ENCODE results near the gene RAD51B.

Gene RAD51B

DNA sequence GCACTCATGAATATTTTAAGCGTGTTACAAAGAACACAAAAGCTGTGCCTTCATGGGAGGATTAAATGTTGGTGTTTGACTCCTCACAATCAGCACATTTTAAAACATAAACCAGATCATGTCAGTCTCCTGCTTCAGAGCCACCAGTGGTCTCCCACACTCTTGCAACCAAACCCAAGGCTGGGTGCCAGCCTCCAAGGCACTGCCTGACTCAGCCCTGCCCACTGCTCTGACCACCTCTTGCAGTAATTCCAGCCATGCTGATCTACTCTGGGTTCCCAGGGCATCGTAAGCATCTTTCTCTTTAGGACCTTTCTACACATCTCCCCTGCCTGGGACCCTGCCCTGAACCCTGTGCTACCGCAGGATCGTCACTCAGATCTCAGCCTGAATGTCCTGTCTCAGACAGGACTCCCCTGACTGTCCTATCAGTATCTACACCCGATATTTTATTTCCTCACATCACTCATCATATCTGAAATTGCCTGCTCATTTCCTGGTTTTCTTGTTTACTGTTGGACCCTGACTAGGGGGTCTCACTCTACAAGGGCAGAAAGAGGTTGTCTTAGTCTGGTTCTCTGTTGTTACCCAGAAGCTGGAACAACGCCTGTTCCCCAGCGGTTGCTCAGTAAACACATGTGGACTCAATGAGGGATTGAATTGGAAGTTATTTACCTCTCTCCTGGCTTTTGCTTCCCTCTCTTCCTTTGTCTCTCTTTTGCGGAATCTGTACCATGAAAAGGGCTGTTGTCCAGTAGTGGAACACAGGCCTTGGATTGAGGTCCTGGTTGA is 449.8 kb downstream of the RAD51B start:
- Histone ChIP-seq H2AFZ (no peak overlapping the region), H3K9ac (no peak overlapping the region), H3K27me3 (ENCODE audit: control insufficient read depth, insufficient read depth, low read length) (no peaks in the 10 kb centered on the region), H3K9me3 (ENCODE audit: control insufficient read depth, low read length) (no peaks in the 10 kb centered on the region), H3K4me2 (ENCODE audit: low read length) (no peak overlapping the region), H3K4me3 (ENCODE audit: low read depth, low read length) (no peak overlapping the region), H3K4me1 (no peaks in the 10 kb centered on the region), H3K79me2 (no peaks in the 10 kb centered on the region), H3K36me3 (ENCODE audit: control insufficient read depth, insufficient read depth, low read length) (no peaks in the 10 kb centered on the region), H3K27ac (no peak overlapping the region)
- TF ChIP-seq, protein P1, sequence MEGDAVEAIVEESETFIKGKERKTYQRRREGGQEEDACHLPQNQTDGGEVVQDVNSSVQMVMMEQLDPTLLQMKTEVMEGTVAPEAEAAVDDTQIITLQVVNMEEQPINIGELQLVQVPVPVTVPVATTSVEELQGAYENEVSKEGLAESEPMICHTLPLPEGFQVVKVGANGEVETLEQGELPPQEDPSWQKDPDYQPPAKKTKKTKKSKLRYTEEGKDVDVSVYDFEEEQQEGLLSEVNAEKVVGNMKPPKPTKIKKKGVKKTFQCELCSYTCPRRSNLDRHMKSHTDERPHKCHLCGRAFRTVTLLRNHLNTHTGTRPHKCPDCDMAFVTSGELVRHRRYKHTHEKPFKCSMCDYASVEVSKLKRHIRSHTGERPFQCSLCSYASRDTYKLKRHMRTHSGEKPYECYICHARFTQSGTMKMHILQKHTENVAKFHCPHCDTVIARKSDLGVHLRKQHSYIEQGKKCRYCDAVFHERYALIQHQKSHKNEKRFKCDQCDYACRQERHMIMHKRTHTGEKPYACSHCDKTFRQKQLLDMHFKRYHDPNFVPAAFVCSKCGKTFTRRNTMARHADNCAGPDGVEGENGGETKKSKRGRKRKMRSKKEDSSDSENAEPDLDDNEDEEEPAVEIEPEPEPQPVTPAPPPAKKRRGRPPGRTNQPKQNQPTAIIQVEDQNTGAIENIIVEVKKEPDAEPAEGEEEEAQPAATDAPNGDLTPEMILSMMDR (IDR thresholded peaks at IDR 0.05), result no peak

DNA sequence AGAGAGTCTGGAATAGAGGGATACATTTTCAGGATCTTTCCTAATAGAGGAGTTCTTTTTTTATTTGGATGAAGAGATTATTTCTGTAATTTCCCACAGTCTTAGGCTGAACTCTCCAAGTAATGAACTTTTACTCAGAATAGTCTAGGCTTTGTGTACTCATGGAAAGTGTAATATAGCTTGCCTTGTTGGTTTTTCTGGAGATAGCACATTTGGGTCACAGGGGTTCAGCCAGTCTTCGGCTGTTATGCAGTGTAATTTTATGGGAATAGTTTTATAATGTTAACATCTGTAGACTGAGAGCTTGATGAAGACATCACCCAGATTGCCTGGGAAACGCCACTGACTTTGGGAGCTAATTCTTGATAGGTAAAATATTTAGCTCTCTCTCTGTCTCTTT is 450.8 kb downstream of the RAD51B start:
- Histone ChIP-seq H2AFZ (no peak overlapping the region), H3K4me3 (ENCODE audit: low read depth, low read length) (no peak overlapping the region), H3K36me3 (ENCODE audit: control insufficient read depth, insufficient read depth, low read length) (no peaks in the 10 kb centered on the region), H3K9ac (no peak overlapping the region), H3K4me2 (ENCODE audit: low read length) (no peak overlapping the region), H3K27me3 (ENCODE audit: control insufficient read depth, insufficient read depth, low read length) (no peaks in the 10 kb centered on the region), H3K27ac (no peak overlapping the region), H3K4me1 (no peaks in the 10 kb centered on the region), H3K9me3 (ENCODE audit: control insufficient read depth, low read length) (no peaks in the 10 kb centered on the region), H3K79me2 (no peaks in the 10 kb centered on the region)
- TF ChIP-seq, protein P1 (IDR thresholded peaks at IDR 0.05), result no peak

DNA sequence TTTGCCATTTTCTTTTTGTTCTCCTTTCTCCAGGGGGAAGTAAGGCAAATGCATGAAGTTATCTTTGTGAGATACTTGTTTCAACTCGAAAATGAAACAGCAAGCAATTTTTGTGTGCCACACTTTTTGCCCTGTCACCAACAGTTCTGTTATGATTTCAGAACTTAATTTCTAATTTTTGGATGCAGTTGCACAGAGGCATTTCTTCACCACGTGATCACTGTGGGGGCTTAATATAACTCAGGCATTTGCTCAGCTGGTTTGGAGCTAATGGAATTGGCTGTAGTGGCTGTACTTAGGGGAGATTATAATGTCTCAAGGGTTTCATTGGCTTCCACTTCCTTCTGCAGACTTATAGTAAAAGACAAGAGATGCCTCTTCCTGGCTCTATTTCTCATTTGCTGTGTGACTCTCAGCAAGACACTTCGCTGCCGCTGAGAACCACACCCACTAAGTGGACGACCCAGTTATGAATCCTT is 452.4 kb downstream of the RAD51B start:
- no peak overlapping the region for H3K4me2 ChIP-seq (ENCODE audit: low read length)
- H3K36me3 ChIP-seq (ENCODE audit: control insufficient read depth, insufficient read depth, low read length), result no peaks in the 10 kb centered on the region
- no peak overlapping the region for H3K9ac ChIP-seq
- no peak overlapping the region for H3K27ac ChIP-seq
- H3K4me3 ChIP-seq (ENCODE audit: low read depth, low read length), result no peak overlapping the region
- no peaks in the 10 kb centered on the region for H3K27me3 ChIP-seq (ENCODE audit: control insufficient read depth, insufficient read depth, low read length)
- no peaks in the 10 kb centered on the region for H3K79me2 ChIP-seq
- no peak overlapping the region for H2AFZ ChIP-seq
- no peaks in the 10 kb centered on the region for H3K9me3 ChIP-seq (ENCODE audit: control insufficient read depth, low read length)
- no peaks in the 10 kb centered on the region for H3K4me1 ChIP-seq
- TF ChIP-seq, protein P1 (IDR thresholded peaks at IDR 0.05), result no peak

DNA sequence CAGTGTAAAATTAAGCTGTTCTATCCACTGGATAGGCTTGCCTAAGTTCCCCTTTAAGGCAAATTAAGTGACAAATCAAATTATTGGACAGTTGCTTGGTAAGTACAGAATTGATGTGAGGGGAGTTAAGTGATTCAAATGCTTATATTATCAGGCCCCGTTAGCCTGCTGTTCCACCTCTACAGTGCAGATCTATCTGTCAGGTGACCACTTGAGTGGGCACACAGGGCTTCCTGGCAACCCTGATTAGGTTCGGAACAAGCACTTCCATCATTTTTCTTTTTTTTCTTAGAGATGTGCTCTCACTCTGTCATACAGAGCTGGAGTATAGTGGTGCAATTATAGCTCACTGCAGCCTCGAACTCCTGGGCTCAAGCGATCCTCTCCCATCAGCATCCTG is 453.8 kb downstream of the RAD51B start:
- H3K27ac ChIP-seq, result no peak overlapping the region
- H2AFZ ChIP-seq, result no peak overlapping the region
- H3K36me3 ChIP-seq (ENCODE audit: control insufficient read depth, insufficient read depth, low read length), result no peaks in the 10 kb centered on the region
- no peak overlapping the region for H3K9ac ChIP-seq
- TF ChIP-seq, protein P1 (IDR thresholded peaks at IDR 0.05), result no peak
- H3K79me2 ChIP-seq, result no peaks in the 10 kb centered on the region
- no peak overlapping the region for H3K4me3 ChIP-seq (ENCODE audit: low read depth, low read length)
- no peaks in the 10 kb centered on the region for H3K27me3 ChIP-seq (ENCODE audit: control insufficient read depth, insufficient read depth, low read length)
- H3K9me3 ChIP-seq (ENCODE audit: control insufficient read depth, low read length), result no peaks in the 10 kb centered on the region
- no peaks in the 10 kb centered on the region for H3K4me1 ChIP-seq
- no peak overlapping the region for H3K4me2 ChIP-seq (ENCODE audit: low read length)

DNA sequence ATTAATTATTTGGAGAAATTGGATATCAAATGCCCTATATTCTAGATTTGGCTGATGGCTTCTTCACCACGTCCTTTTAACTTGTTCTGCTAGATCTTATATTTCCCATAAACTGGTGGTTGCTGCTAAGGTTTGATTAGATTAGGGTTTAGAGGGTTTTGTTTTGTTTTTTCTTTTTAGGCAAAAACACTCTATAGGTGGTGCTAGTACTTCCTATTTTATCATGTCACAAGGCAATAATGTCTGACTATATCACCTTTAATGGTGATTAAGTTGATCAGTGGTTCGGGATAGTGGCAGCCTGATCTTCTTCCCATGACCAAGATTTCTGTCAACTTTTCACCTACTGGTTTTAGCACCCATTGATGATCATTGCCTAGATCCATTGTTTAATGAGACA is 455.1 kb downstream of the RAD51B start:
- Histone ChIP-seq H3K27me3 (ENCODE audit: control insufficient read depth, insufficient read depth, low read length) (no peaks in the 10 kb centered on the region), H3K79me2 (no peaks in the 10 kb centered on the region), H3K36me3 (ENCODE audit: control insufficient read depth, insufficient read depth, low read length) (no peaks in the 10 kb centered on the region), H3K4me1 (no peaks in the 10 kb centered on the region), H3K4me3 (ENCODE audit: low read depth, low read length) (no peak overlapping the region), H3K9me3 (ENCODE audit: control insufficient read depth, low read length) (no peaks in the 10 kb centered on the region), H3K27ac (no peak overlapping the region), H3K9ac (no peak overlapping the region), H3K4me2 (ENCODE audit: low read length) (no peak overlapping the region), H2AFZ (no peak overlapping the region)
- TF ChIP-seq, protein P1 (IDR thresholded peaks at IDR 0.05), result no peak

Data from parathyroid adenoma (tissue), 2 donors.